Panc1 (cell line): ENCODE measurements around the gene CDCA4. TPM values are rescaled to one million over a fixed set of nuclear protein-coding genes. Genes with fewer than 3 reads are reported as not detected.

ENCODE experiments used
- ATAC-seq: fragments of 200-7000 bp; cut with Tn5 transposase; 2 replicates; pipeline ENCODE4 v1.9.1; 2020; ENCODE audit warnings: mild to moderate bottlenecking, moderate library complexity
- BruUV-seq: library from RNA; stranded (reverse); fragments of 400-500 nt; replicated peaks from 2 replicates; lab custom pipeline; 2021; lab: Mats Ljungman, UMichigan
- CTCF ChIA-PET: fragments of 300-600 bp; sonication (Branson Sonifier 250); formaldehyde crosslinking; loops from one replicate; lab custom pipeline; 2022; ENCODE audit warnings: antibody characterized with exemption; lab: Charles Lee
- POLR2A ChIA-PET: fragments of 300-600 bp; sonication (Branson Sonifier 250); formaldehyde crosslinking; loops from one replicate; lab custom pipeline; 2022; ENCODE audit warnings: antibody characterized with exemption; lab: Charles Lee
- DNase-seq: peaks from one replicate; pipeline ENCODE4 v3.0.0-alpha.2; 2010; ENCODE audit warnings: low read depth, low spot score
- H3K27ac ChIP-seq: 2 replicates; pipeline ENCODE4 v1.5.1; 2011; ENCODE audit warnings: mild to moderate bottlenecking, low read length, inconsistent platforms
- H3K27me3 ChIP-seq: fragments of 200-500 bp; sonication (Bioruptor generic); 2 replicates; pipeline ENCODE4 v1.6.0; 2014; ENCODE audit warnings: low read length, inconsistent platforms; ENCODE audit not compliant: control insufficient read depth, insufficient read depth
- H3K36me3 ChIP-seq: fragments of 200-500 bp; sonication (Bioruptor generic); 2 replicates; pipeline ENCODE4 v1.5.1; 2014; ENCODE audit warnings: inconsistent platforms, mild to moderate bottlenecking, low read length, moderate library complexity; ENCODE audit not compliant: control insufficient read depth, insufficient read depth
- H3K4me1 ChIP-seq: 2 replicates; pipeline ENCODE4 v1.5.1; 2011; ENCODE audit warnings: inconsistent platforms, mild to moderate bottlenecking, low read length, moderate library complexity; ENCODE audit not compliant: control insufficient read depth, insufficient read depth
- H3K4me3 ChIP-seq, 2 experiments: 2 replicates each; pipeline ENCODE4 v1.5.1; 2011 to 2012; ENCODE audit warnings: low read depth in 2 of 2, low read length in 2 of 2, mild to moderate bottlenecking in 2 of 2, inconsistent platforms in 1 of 2, moderate library complexity in 1 of 2
- H3K9me3 ChIP-seq: fragments of 200-500 bp; sonication (Bioruptor generic); 2 replicates; pipeline ENCODE4 v1.5.1; 2014; ENCODE audit warnings: low read depth, mild to moderate bottlenecking, inconsistent platforms, low read length, moderate library complexity; ENCODE audit not compliant: control insufficient read depth, insufficient read depth
- CTCF ChIP-seq: fragments of 450-650 bp; IDR thresholded peaks from 2 replicates; pipeline ENCODE4 v1.5.1; 2017; ENCODE audit warnings: mild to moderate bottlenecking
- POLR2AphosphoS5 ChIP-seq: IDR thresholded peaks from 2 replicates; pipeline ENCODE4 v1.6.1; 2012; ENCODE audit warnings: mild to moderate bottlenecking, low read depth, low read length, moderate library complexity
- REST ChIP-seq, 2 experiments: IDR thresholded peaks; 2 replicates each; pipeline ENCODE4 v1.6.1; 2011 to 2012; ENCODE audit warnings: low read depth in 2 of 2, control low read depth in 1 of 2, low read length in 1 of 2, mild to moderate bottlenecking in 1 of 2, moderate library complexity in 1 of 2; ENCODE audit not compliant: insufficient read depth in 1 of 2
- SIN3A ChIP-seq: IDR thresholded peaks from 2 replicates; pipeline ENCODE4 v1.6.1; 2012; ENCODE audit warnings: low read depth, mild to moderate bottlenecking, low read length, moderate library complexity, borderline replicate concordance; ENCODE audit not compliant: insufficient read depth
- TCF7L2 ChIP-seq: IDR thresholded peaks from 2 replicates; pipeline ENCODE4 v1.6.1; 2011; ENCODE audit warnings: mild to moderate bottlenecking, low read depth, low read length, inconsistent platforms
- in situ Hi-C: cut with HindIII; loops from 2 replicates; pipeline ENCODE4 v1.10.0; 2016; ENCODE audit warnings: low sequenced_read_pairs, low pct_unique_long_range_greater_than_20kb
- intact Hi-C: fragments of 100-400 bp; cut with micrococcal nuclease; formaldehyde crosslinking; loops from one replicate; pipeline ENCODE4 v1.10.0; 2022; ENCODE audit not compliant: unreplicated experiment
- total RNA-seq: library from RNA; stranded (reverse); gene quantifications from one replicate; pipeline ENCODE4 v1.2.1, GENCODE V29; 2021; ENCODE audit not compliant: unreplicated experiment

The CDCA4 gene
- total RNA-seq, 1 experiment from 2014 or later = 39.9 TPM

- intact Hi-C loops (no loop called here), in situ Hi-C loops (no loop called here)
- CTCF ChIA-PET = no interaction called here
- DNase-seq (no peak), ATAC-seq (no peak)
- Histone ChIP-seq H3K4me3 (no peak overlapping the region), H3K9me3 (no peaks in the 10 kb centered on the region), H3K36me3 (no peaks in the 10 kb centered on the region), H3K27ac (no peak overlapping the region), H3K27me3 (no peaks in the 10 kb centered on the region), H3K4me1 (no peaks in the 10 kb centered on the region)
- POLR2A ChIA-PET = no interaction called here
- TF ChIP-seq CTCF = no peak
- no peak for TF ChIP-seq POLR2AphosphoS5
- TF ChIP-seq REST (IDR thresholded peaks at IDR 0.05; ENCODE audit: insufficient read depth in 1 of 2, low read depth in 2 of 2, low read length in 1 of 2) = no peak
- no peak for TF ChIP-seq SIN3A
- TF ChIP-seq TCF7L2 = no peak
- no TSS peak for BruUV-seq
Measured at GRCh38 chr14:105055334-105055733, 34.5 kb upstream of the CDCA4 start.

GRCh38 chr14:105053996-105054395 lies 33.1 kb upstream of the CDCA4 start:
- H3K36me3 ChIP-seq = no peaks in the 10 kb centered on the region
- ATAC-seq (no peak), DNase-seq (no peak)
- H3K27ac ChIP-seq = no peak overlapping the region
- TF ChIP-seq TCF7L2 (no peak), CTCF (no peak), SIN3A (no peak), POLR2AphosphoS5 (no peak), REST (IDR thresholded peaks at IDR 0.05; ENCODE audit: insufficient read depth in 1 of 2, low read depth in 2 of 2, low read length in 1 of 2) (no peak)
- H3K9me3 ChIP-seq = no peaks in the 10 kb centered on the region
- H3K27me3 ChIP-seq = no peaks in the 10 kb centered on the region
- no peaks in the 10 kb centered on the region for H3K4me1 ChIP-seq
- no peak overlapping the region for H3K4me3 ChIP-seq
- in situ Hi-C loops (no loop called here), intact Hi-C loops (no loop called here)
- no TSS peak for BruUV-seq
- POLR2A ChIA-PET = no interaction called here
- CTCF ChIA-PET = no interaction called here
